GM12878 (cell line): ENCODE measurements around the gene SMARCAL1. TPM values are rescaled to one million over a fixed set of nuclear protein-coding genes. Genes with fewer than 3 reads are reported as not detected.

Source experiments
- ATAC-seq: fragments of 200-7000 bp; cut with Tn5 transposase; 3 replicates; pipeline ENCODE4 v1.9.1; 2020; ENCODE audit warnings: mild to moderate bottlenecking, moderate library complexity
- BruUV-seq: library from RNA; stranded (reverse); fragments of 400-500 nt; replicated peaks from 2 replicates; lab custom pipeline; 2021; lab: Mats Ljungman, UMichigan
- CTCF ChIA-PET: fragments of 300-600 bp; sonication (Branson Sonifier 250); formaldehyde crosslinking; extraction: SDS; loops from one replicate; lab custom pipeline; 2021; ENCODE audit warnings: inconsistent platforms; lab: Yijun Ruan, JAX
- POLR2A ChIA-PET: fragments of 350-600 bp; formaldehyde crosslinking; extraction: SDS; loops from one replicate; lab custom pipeline; 2021; ENCODE audit warnings: inconsistent platforms; lab: Charles Lee
- RAD21 ChIA-PET: fragments of 300-600 bp; sonication (Branson Sonifier 250); formaldehyde crosslinking; loops from one replicate; lab custom pipeline; 2023; ENCODE audit warnings: antibody characterized with exemption; ENCODE audit not compliant: unreplicated experiment; lab: Charles Lee
- SMC1A ChIA-PET: fragments of 300-600 bp; sonication (Branson Sonifier 250); formaldehyde crosslinking; loops from one replicate; lab custom pipeline; 2023; ENCODE audit not compliant: unreplicated experiment, uncharacterized antibody; lab: Charles Lee
- DNase-seq: peaks from one replicate; pipeline ENCODE4 v3.0.0-alpha.2; 2011; ENCODE audit warnings: low read depth, low spot score
- FAIRE-seq: peaks from 3 replicates; lab custom pipeline; 2011; peaks lifted over from hg19 to GRCh38; lab: Jason Lieb, UNC
- H2AFZ ChIP-seq: 2 replicates; pipeline ENCODE4 v1.6.0; 2011; ENCODE audit warnings: low read depth, low read length, control low read depth; ENCODE audit not compliant: control insufficient read depth
- H3K27ac ChIP-seq: 2 replicates; pipeline ENCODE4 v1.5.1; 2011; ENCODE audit warnings: control low read depth; ENCODE audit not compliant: control insufficient read depth, insufficient read depth
- H3K27me3 ChIP-seq, 2 experiments: replicated peaks in 1 of 2; 2 replicates each; pipeline versions ENCODE4 v1.6.0 to v1.6.1; 2011; ENCODE audit warnings: low read length in 1 of 2; ENCODE audit not compliant: control insufficient read depth in 2 of 2, insufficient read depth in 2 of 2
- H3K36me3 ChIP-seq, 2 experiments: 2 replicates each; pipeline ENCODE4 v1.5.1; 2011; ENCODE audit warnings: low read length in 1 of 2; ENCODE audit not compliant: control insufficient read depth in 2 of 2, insufficient read depth in 2 of 2
- H3K4me1 ChIP-seq: 2 replicates; pipeline ENCODE4 v1.6.1; 2011; ENCODE audit warnings: mild to moderate bottlenecking, low read length, moderate library complexity, mixed read lengths; ENCODE audit not compliant: control insufficient read depth, insufficient read depth
- H3K4me2 ChIP-seq: 2 replicates; pipeline ENCODE4 v1.6.0; 2011; ENCODE audit warnings: control low read depth; ENCODE audit not compliant: control insufficient read depth, insufficient read depth
- H3K4me3 ChIP-seq: fragments of 200-600 bp; sonication (generic); 2 replicates; pipeline ENCODE4 v1.5.1; 2016
- H3K79me2 ChIP-seq: 2 replicates; pipeline ENCODE4 v1.6.0; 2011; ENCODE audit warnings: low read length; ENCODE audit not compliant: control insufficient read depth, insufficient read depth
- H3K9ac ChIP-seq: 2 replicates; pipeline ENCODE4 v1.8.0; 2011; ENCODE audit warnings: low read length, control low read depth, mixed read lengths; ENCODE audit not compliant: control insufficient read depth, insufficient read depth
- H3K9me3 ChIP-seq: replicated peaks from 3 replicates; pipeline ENCODE4 v1.5.1; 2011; ENCODE audit warnings: mild to moderate bottlenecking, low read length; ENCODE audit not compliant: control insufficient read depth, insufficient read depth
- H4K20me1 ChIP-seq: 2 replicates; pipeline ENCODE4 v1.6.0; 2011; ENCODE audit not compliant: control insufficient read depth, insufficient read depth
- NRF1 ChIP-seq: conservative IDR thresholded peaks from 2 replicates; pipeline ENCODE4 v1.6.1; 2011; ENCODE audit warnings: mild to moderate bottlenecking, low read depth, low read length, improper control_type of control experiment
- whole genome bisulfite sequencing: methylation state at CpG from one replicate; pipeline ENCODE4 v1.1.6; 2016; ENCODE audit warnings: low lambda C conversion rate; ENCODE audit not compliant: insufficient replicate concordance, insufficient coverage; ENCODE audit errors: missing lambda C conversion rate; 5-methylcytosine and 5-hydroxymethylcytosine counted together
- in situ Hi-C: fragments of 300-500 bp; cut with MboI; formaldehyde crosslinking; loops from 9 replicates; pipeline ENCODE4 v1.14.3; 2018; ENCODE audit warnings: mixed read lengths
- intact Hi-C: fragments of 100-400 bp; cut with micrococcal nuclease; formaldehyde crosslinking; loops from one replicate; pipeline ENCODE4 v1.14.2; 2022; ENCODE audit not compliant: unreplicated experiment
- polyA plus RNA-seq, 11 experiments: library from polyadenylated mRNA; depleted of rRNA in 4 of 11; unstranded in 6 of 11; stranded (reverse) in 5 of 11; fragments of >200 nt; fragmentation: Nextera tagmentation in 4 of 11; fragmentation: Illumina TruSeq in 1 of 11; extraction: Ambion mirVana in 4 of 11; extraction: Trizol in 1 of 11; gene quantifications; 1 replicate in 1 of 11; 2 replicates in 10 of 11; pipeline versions ENCODE4 v1.2.1 to v1.2.3, GENCODE V29; 2011 to 2016; ENCODE audit warnings: inconsistent platforms in 2 of 11, missing spikeins in 2 of 11, low read depth in 1 of 11
- total RNA-seq, 4 experiments: library from RNA; depleted of rRNA in 3 of 4; stranded (reverse); fragments of >200 nt in 3 of 4; fragmentation: Illumina TruSeq in 1 of 4; extraction: Trizol in 1 of 4; gene quantifications; 2 replicates each; pipeline versions ENCODE4 v1.2.1 to v1.2.3, GENCODE V29; 2013 to 2021
- TF ChIP-seq, protein P1 (sequence below): IDR thresholded peaks from 2 replicates; pipeline ENCODE4 v1.6.1; 2012; ENCODE audit warnings: mild to moderate bottlenecking, low read depth, low read length

Gene SMARCAL1
- total and polyA plus RNA-seq, 10 of the 15 experiments (the other 5 are each of a cell fraction or from before 2014, with no cell fraction given) = 10.8 to 32.9 (median 21.8) TPM

DNA sequence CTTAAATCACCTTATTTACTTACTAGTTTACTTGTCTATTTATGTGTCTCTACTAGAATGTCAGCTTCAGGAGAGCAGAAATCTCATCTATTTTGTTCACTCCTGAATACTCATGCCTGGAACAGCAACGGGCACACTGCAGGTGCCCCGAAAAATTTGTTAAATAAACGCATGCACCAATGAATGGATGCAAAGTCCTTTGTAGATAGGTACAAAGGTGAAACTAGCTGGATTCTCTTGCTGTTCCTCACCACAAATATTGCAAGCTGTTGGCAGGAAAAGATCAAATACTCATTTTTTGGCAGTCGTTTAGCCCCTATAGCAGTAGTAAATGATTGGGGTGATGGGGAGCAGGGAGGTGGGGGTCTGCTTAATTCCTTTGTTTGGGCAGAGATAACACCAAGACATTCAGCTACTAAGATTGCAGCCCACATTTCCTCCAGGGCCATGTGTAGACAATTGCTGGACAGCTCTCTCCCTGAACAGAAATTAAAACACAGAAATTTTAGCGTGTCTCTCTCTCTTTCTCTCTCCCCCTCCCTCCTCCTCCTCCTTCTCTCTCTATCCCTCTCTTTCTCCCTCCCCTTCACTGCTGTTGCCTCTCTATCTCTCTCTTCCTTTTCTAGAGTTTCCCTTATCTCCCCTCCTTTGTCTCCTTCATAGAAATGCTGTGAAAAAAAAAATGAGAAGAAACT lies 45.4 kb upstream of the SMARCAL1 start:
- Histone ChIP-seq H4K20me1 (no peaks in the 10 kb centered on the region), H3K79me2 (no peaks in the 10 kb centered on the region), H3K4me1 (no peaks in the 10 kb centered on the region), H3K9ac (no peak overlapping the region), H3K27ac (no peak overlapping the region), H3K27me3 (peaks cover 4 to 7% of the 10 kb centered on the region in 2 experiments; a peak in 3 of 4 replicates), H3K9me3 (no peaks in the 10 kb centered on the region), H3K4me2 (no peak overlapping the region), H3K36me3 (no peaks in the 10 kb centered on the region), H3K4me3 (no peak overlapping the region), H2AFZ (no peak overlapping the region)
- CTCF ChIA-PET = interaction anchor here (0.8 kb wide), 1 partner anchor 9 kb away, joined by 3 read pairs; no protein-coding TSS in a partner anchor
- DNase-seq (no peak), FAIRE-seq (no peak), ATAC-seq (no peak)
- POLR2A ChIA-PET = no interaction called here
- SMC1A ChIA-PET = no interaction called here
- 11% methylated on average over 5 of the region's 5 CpGs for WGBS
- BruUV-seq = no TSS peak
- intact Hi-C loops (no loop called here), in situ Hi-C loops (no loop called here)
- TF ChIP-seq, protein P1, sequence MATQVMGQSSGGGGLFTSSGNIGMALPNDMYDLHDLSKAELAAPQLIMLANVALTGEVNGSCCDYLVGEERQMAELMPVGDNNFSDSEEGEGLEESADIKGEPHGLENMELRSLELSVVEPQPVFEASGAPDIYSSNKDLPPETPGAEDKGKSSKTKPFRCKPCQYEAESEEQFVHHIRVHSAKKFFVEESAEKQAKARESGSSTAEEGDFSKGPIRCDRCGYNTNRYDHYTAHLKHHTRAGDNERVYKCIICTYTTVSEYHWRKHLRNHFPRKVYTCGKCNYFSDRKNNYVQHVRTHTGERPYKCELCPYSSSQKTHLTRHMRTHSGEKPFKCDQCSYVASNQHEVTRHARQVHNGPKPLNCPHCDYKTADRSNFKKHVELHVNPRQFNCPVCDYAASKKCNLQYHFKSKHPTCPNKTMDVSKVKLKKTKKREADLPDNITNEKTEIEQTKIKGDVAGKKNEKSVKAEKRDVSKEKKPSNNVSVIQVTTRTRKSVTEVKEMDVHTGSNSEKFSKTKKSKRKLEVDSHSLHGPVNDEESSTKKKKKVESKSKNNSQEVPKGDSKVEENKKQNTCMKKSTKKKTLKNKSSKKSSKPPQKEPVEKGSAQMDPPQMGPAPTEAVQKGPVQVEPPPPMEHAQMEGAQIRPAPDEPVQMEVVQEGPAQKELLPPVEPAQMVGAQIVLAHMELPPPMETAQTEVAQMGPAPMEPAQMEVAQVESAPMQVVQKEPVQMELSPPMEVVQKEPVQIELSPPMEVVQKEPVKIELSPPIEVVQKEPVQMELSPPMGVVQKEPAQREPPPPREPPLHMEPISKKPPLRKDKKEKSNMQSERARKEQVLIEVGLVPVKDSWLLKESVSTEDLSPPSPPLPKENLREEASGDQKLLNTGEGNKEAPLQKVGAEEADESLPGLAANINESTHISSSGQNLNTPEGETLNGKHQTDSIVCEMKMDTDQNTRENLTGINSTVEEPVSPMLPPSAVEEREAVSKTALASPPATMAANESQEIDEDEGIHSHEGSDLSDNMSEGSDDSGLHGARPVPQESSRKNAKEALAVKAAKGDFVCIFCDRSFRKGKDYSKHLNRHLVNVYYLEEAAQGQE = peak; percentile 67; the same call in 1 of the 2 replicates
- TF ChIP-seq NRF1 = no peak
- RAD21 ChIA-PET = no interaction called here
